Esophagus (tissue), 2 donors: ENCODE measurements around the gene TRIM6. TPM values are rescaled to one million over a fixed set of nuclear protein-coding genes. Genes with fewer than 3 reads are reported as not detected.
"Not testable (repeated sequence)": the region's sequence is repeated elsewhere in the genome, so short reads cannot be mapped to it uniquely, and the experiment has no call there.

ENCODE experiments used
- H3K27ac ChIP-seq, 2 donors: one replicate each; pipeline ENCODE4 v1.5.1; 2013; ENCODE audit warnings: low read depth in 2 of 2, mild to moderate bottlenecking in 2 of 2, inconsistent platforms in 1 of 2, low read length in 1 of 2, moderate library complexity in 1 of 2
- H3K27me3 ChIP-seq, 2 donors: one replicate each; pipeline ENCODE4 v1.6.1; 2013; ENCODE audit warnings: low read length in 2 of 2, control low read depth in 1 of 2, mild to moderate bottlenecking in 1 of 2; ENCODE audit not compliant: insufficient read depth in 2 of 2, control insufficient read depth in 1 of 2
- H3K36me3 ChIP-seq, 2 donors: one replicate each; pipeline ENCODE4 v1.6.1; 2013; ENCODE audit warnings: low read length in 1 of 2; ENCODE audit not compliant: control insufficient read depth in 2 of 2, insufficient read depth in 2 of 2
- H3K4me1 ChIP-seq, 2 donors: one replicate each; pipeline ENCODE4 v1.6.1; 2013; ENCODE audit warnings: low read length in 1 of 2; ENCODE audit not compliant: control insufficient read depth in 2 of 2, insufficient read depth in 2 of 2
- H3K4me3 ChIP-seq, 2 donors: one replicate each; pipeline ENCODE4 v1.5.1; 2013; ENCODE audit warnings: low read length in 2 of 2, mild to moderate bottlenecking in 2 of 2, low read depth in 1 of 2, moderate library complexity in 1 of 2
- H3K9me3 ChIP-seq, 2 donors: one replicate each; pipeline ENCODE4 v1.6.1; 2013; ENCODE audit warnings: mild to moderate bottlenecking in 2 of 2, low read depth in 1 of 2, low read length in 1 of 2, moderate library complexity in 1 of 2; ENCODE audit not compliant: control insufficient read depth in 2 of 2, insufficient read depth in 1 of 2
- WGBS, 2 donors: extraction: QIAGEN DNeasy Blood & Tissue Kit; methylation state at CpG; one replicate each; pipeline ENCODE4 v1.1.7; 2013; 5-methylcytosine and 5-hydroxymethylcytosine counted together
- polyA plus RNA-seq, 2 donors: library from polyadenylated mRNA; stranded (reverse); fragments of 200-250 nt; gene quantifications; one replicate each; pipeline ENCODE4 v1.2.3, GENCODE V29; 2013
- donor health status: healthy with polysubstance abuse.
- donor health status: Bipolar disorder and iron deficiency.

The TRIM6 gene
- polyA plus RNA-seq, 2 donors, result 4.9 to 5.2 TPM

GRCh38 chr11:5600374-5600851 lies 4.0 kb downstream of the TRIM6 start:
- H3K4me3 ChIP-seq, result no peak overlapping the region
- no peaks in the 10 kb centered on the region for H3K36me3 ChIP-seq
- H3K9me3 ChIP-seq, result no peaks in the 10 kb centered on the region
- peaks cover 0 to 2% of the 10 kb centered on the region in 2 donors for H3K4me1 ChIP-seq
- H3K27ac ChIP-seq, result peak overlapping the region; percentile 29 to 34
- H3K27me3 ChIP-seq, result no peaks in the 10 kb centered on the region
- WGBS, 2 donors, result 31 to 39% methylated on average over 9 of the region's 9 CpGs

GRCh38 chr11:5602791-5603190 lies 6.4 kb downstream of the TRIM6 start:
- WGBS, 2 donors, result 91 to 92% methylated on average over 4 of the region's 4 CpGs

GRCh38 chr11:5603326-5603725 lies 6.9 kb downstream of the TRIM6 start:
- Histone ChIP-seq H3K36me3 (no peaks in the 10 kb centered on the region), H3K27ac (peak overlapping the region in 1 of 2 donors; percentile 9), H3K4me3 (no peak overlapping the region), H3K4me1 (peaks cover 0 to 2% of the 10 kb centered on the region in 2 donors), H3K27me3 (no peaks in the 10 kb centered on the region), H3K9me3 (no peaks in the 10 kb centered on the region)
- WGBS, 2 donors, result 92 to 94% methylated on average over 8 of the region's 8 CpGs

More at GRCh38 chr11:5602791-5603190, 6.4 kb downstream of the TRIM6 start:
- H3K27me3 ChIP-seq, H3K9me3 ChIP-seq, H3K36me3 ChIP-seq, H3K4me3 ChIP-seq, H3K27ac ChIP-seq, H3K4me1 ChIP-seq: not testable (repeated sequence)

GRCh38 chr11:5604896-5605295 lies 8.5 kb downstream of the TRIM6 start:
- H3K9me3 ChIP-seq, result no peaks in the 10 kb centered on the region
- H3K27me3 ChIP-seq, result no peaks in the 10 kb centered on the region
- H3K4me3 ChIP-seq, result no peak overlapping the region
- 74 to 76% methylated on average over 4 of the region's 4 CpGs for WGBS, 2 donors
- peaks cover 0 to 2% of the 10 kb centered on the region in 2 donors for H3K4me1 ChIP-seq
- H3K36me3 ChIP-seq, result no peaks in the 10 kb centered on the region
- no peak overlapping the region for H3K27ac ChIP-seq

GRCh38 chr11:5605849-5606248 lies 9.4 kb downstream of the TRIM6 start:
- 31 to 65% methylated on average over 5 of the region's 5 CpGs for WGBS, 2 donors
- Histone ChIP-seq H3K4me3 (no peak overlapping the region), H3K27me3 (no peaks in the 10 kb centered on the region), H3K9me3 (no peaks in the 10 kb centered on the region), H3K36me3 (no peaks in the 10 kb centered on the region), H3K27ac (no peak overlapping the region), H3K4me1 (peaks cover 0 to 2% of the 10 kb centered on the region in 2 donors)

- WGBS, 2 donors, result 69 to 91% methylated on average over 6 of the region's 6 CpGs
- Histone ChIP-seq H3K4me1 (no peaks in the 10 kb centered on the region), H3K27ac (no peak overlapping the region), H3K9me3 (no peaks in the 10 kb centered on the region), H3K36me3 (no peaks in the 10 kb centered on the region), H3K4me3 (no peak overlapping the region), H3K27me3 (no peaks in the 10 kb centered on the region)
These were observed 12.4 kb downstream of the TRIM6 start for GRCh38 chr11:5608808-5609207.

- no peaks in the 10 kb centered on the region for H3K27me3 ChIP-seq
- H3K36me3 ChIP-seq, result no peaks in the 10 kb centered on the region
- no peaks in the 10 kb centered on the region for H3K4me1 ChIP-seq
- WGBS, 2 donors, result 74 to 79% methylated on average over 5 of the region's 5 CpGs
- H3K4me3 ChIP-seq, result no peak overlapping the region
- H3K9me3 ChIP-seq, result no peaks in the 10 kb centered on the region
- no peak overlapping the region for H3K27ac ChIP-seq
These were observed 14.0 kb downstream of the TRIM6 start for GRCh38 chr11:5610446-5610845.

GRCh38 chr11:5611627-5612026 lies 15.2 kb downstream of the TRIM6 start:
- H3K4me1 ChIP-seq, result no peaks in the 10 kb centered on the region
- no peaks in the 10 kb centered on the region for H3K27me3 ChIP-seq
- no peaks in the 10 kb centered on the region for H3K36me3 ChIP-seq
- WGBS, 2 donors, result 91 to 93% methylated on average over 11 of the region's 11 CpGs
- H3K4me3 ChIP-seq, result no peak overlapping the region
- H3K9me3 ChIP-seq, result no peaks in the 10 kb centered on the region
- H3K27ac ChIP-seq, result no peak overlapping the region

- 62 to 63% methylated on average over 3 of the region's 3 CpGs for WGBS, 2 donors
- Histone ChIP-seq H3K4me1 (no peaks in the 10 kb centered on the region), H3K9me3 (no peaks in the 10 kb centered on the region), H3K4me3 (no peak overlapping the region), H3K27ac (no peak overlapping the region), H3K27me3 (no peaks in the 10 kb centered on the region), H3K36me3 (no peaks in the 10 kb centered on the region)
These were observed 22.4 kb downstream of the TRIM6 start for GRCh38 chr11:5618807-5619206.

- Histone ChIP-seq H3K4me1 (peaks cover 3 to 4% of the 10 kb centered on the region in 2 donors), H3K4me3 (peak overlapping the region in 1 of 2 donors; percentile 11), H3K27ac (peak overlapping the region; percentile 69 to 92), H3K27me3 (no peaks in the 10 kb centered on the region), H3K9me3 (no peaks in the 10 kb centered on the region), H3K36me3 (no peaks in the 10 kb centered on the region)
- WGBS, 2 donors, result 24 to 29% methylated on average over 3 of the region's 3 CpGs
These were observed 24.4 kb downstream of the TRIM6 start for GRCh38 chr11:5620651-5621521.
